SH-SY5Y (cell line): ENCODE measurements around the gene GSG1.

ENCODE experiments used
- GATA2 ChIP-seq: IDR thresholded peaks from 2 replicates; pipeline ENCODE4 v1.6.1; 2011; ENCODE audit warnings: mild to moderate bottlenecking, low read depth, low read length
- GATA3 ChIP-seq: IDR thresholded peaks from 2 replicates; pipeline ENCODE4 v1.6.1; 2011; ENCODE audit warnings: low read depth, mild to moderate bottlenecking, low read length, moderate library complexity

- TF ChIP-seq GATA2 (no peak), GATA3 (no peak)
Measured at GRCh38 chr12:13080266-13080665, 23.2 kb downstream of the GSG1 start.
